Measurements from ENCODE around the gene PRICKLE4.
"Not testable (repeated sequence)": the region's sequence is repeated elsewhere in the genome, so short reads cannot be mapped to it uniquely, and the experiment has no call there.

The PRICKLE4 gene

GRCh38 chr6:41801380-41801779 lies 20.8 kb downstream of the PRICKLE4 start:
- no peak for FAIRE-seq

DNA sequence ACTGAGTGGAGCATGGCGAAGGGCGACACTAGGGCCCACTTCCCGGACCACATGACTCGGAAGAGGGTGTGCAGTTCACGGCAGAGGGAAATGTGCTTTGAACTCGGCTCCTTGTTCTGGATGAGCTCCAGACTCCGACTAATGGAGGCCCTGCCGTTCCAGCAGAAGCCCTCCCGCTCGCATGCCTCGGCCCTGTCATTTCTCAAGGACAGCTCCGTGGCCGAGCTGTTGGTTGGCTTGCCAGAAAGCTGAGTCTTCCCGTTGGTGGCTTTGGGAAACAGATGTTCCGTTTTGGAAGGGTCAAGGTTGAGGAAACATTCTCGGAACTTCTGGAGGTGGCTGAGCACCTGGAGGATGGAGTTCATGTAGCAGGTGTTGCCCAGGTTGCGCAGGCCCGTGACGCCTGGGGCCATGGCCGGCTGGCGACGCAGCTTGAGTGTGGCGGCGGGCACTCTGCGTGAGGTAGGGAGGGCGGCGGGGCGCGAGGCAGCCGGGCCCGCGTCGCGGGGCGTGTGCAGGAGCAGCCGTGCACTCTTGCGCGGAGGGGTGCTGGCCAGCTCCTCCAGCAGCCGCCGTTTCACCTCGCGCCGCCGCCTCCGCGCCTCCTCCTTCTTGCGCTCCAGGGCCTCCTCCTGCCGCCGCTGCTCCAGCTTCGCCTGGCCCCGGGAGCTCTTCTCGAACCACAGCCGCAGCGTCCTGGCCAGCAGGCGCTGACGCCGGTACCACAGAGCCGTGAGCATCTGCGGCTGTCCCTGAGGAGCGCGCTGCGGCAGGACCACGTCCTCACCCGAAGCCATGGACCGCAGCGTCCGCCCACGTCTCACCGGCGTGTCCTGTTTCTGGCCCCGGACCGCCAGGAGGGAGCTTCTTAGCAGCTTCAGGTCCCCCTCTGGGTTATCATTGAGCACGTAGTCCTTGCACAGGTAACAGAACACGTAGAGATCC lies 25.5 kb downstream of the PRICKLE4 start:
- no peak for FAIRE-seq

- no peak for FAIRE-seq
Observed at GRCh38 chr6:41811095-41811494, 30.5 kb downstream of the PRICKLE4 start.

DNA sequence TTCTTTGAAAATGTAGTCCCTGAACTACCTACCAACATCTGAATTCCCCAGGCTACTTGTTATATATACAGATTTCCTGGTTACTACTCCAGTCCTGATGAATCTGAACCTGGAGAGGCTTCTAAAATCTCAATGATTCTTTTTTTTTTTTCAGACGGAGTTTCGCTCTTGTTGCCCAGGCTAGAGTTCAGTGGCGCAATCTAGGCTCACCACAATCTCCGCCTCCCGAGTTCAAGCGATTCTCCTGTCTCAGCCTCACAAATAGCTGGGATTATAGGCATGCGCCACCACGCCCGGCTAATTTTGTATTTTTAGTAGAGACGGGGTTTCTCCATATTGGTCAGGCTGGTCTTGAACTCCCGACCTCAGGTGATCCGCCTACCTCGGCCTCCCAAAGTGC lies 31.4 kb downstream of the PRICKLE4 start:
- FAIRE-seq = not testable (repeated sequence)

GRCh38 chr6:41813469-41813868 lies 32.9 kb downstream of the PRICKLE4 start:
- FAIRE-seq = no peak

DNA sequence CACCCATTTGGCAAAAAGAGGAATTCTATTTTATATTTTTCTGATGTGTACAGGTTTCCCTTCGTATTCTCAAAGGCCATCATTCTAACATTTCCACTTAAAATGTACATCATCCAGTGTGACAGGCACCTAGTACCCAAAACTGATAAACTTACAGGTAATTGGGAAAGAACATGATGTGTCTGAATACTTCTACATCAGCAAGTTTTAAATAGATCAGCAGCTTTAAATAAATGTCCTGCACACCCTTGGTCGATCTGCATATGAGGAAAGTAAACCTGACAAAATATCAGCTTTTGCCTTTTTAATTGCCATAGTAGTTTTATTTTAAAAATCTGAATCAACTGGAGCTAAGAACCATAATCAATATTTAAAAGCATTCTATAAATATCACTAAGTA lies 33.4 kb downstream of the PRICKLE4 start:
- no peak for FAIRE-seq

- no peak for FAIRE-seq
Observed at GRCh38 chr6:41814629-41815028, 34.0 kb downstream of the PRICKLE4 start.

- no peak for FAIRE-seq
Observed at GRCh38 chr6:41815587-41815986, 35.0 kb downstream of the PRICKLE4 start.

DNA sequence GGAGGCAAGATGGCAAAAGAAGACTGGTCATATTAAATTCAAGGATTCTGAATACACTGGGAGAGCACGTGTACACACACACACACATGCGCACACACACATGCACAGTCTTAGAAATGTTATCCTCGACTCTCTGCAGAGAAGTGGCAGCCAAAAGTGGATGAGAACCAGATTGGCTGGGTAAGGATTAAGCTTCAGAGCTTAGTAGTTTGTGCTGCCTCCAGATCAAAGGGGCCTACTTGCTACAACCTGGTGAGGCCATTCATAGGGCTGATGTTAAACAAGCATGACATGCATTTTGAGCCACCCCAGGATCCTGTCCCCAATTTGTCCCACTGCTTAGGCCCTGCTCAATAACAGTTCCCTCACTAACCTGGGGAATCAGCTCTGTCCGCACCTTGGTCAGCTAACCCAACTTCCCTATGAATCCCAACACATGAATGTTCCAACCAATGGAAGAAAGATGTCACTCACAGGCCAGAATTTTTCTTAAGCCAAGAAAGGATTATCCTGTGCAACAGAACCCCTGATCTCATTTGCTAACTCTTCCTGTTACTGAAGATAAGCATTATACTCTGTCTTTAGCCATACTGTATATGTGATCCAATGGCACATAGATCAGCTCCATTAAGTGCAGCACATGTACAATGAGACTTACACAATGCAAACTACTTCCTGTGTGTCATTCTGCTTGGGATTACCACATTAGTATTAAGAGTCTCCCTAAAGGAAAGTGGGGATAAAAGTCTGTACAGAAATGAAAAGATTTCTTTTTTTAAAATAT lies 37.9 kb downstream of the PRICKLE4 start:
- FAIRE-seq = no peak

GRCh38 chr6:41821266-41821665 lies 40.7 kb downstream of the PRICKLE4 start:
- no peak for FAIRE-seq

DNA sequence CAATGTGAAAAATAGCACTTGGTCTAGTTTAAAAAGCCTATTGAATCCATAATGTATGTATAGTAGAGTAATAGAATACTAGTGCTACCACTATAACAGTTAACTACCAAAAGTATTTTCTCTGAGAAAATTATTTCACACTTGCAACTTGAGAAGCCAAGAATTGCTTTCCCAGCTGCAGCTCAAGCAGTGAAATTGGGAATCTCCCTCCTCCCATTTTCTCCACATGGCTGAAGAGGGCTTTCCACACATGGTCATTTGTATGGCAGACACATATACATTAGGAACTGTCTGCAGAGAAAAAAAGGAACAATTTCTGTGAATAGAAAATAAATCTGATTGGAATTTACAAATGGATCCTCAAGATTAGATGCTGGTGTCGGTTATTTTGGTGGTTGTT lies 41.4 kb downstream of the PRICKLE4 start:
- FAIRE-seq = no peak

GRCh38 chr6:41823178-41823577 lies 42.6 kb downstream of the PRICKLE4 start:
- FAIRE-seq = no peak

DNA sequence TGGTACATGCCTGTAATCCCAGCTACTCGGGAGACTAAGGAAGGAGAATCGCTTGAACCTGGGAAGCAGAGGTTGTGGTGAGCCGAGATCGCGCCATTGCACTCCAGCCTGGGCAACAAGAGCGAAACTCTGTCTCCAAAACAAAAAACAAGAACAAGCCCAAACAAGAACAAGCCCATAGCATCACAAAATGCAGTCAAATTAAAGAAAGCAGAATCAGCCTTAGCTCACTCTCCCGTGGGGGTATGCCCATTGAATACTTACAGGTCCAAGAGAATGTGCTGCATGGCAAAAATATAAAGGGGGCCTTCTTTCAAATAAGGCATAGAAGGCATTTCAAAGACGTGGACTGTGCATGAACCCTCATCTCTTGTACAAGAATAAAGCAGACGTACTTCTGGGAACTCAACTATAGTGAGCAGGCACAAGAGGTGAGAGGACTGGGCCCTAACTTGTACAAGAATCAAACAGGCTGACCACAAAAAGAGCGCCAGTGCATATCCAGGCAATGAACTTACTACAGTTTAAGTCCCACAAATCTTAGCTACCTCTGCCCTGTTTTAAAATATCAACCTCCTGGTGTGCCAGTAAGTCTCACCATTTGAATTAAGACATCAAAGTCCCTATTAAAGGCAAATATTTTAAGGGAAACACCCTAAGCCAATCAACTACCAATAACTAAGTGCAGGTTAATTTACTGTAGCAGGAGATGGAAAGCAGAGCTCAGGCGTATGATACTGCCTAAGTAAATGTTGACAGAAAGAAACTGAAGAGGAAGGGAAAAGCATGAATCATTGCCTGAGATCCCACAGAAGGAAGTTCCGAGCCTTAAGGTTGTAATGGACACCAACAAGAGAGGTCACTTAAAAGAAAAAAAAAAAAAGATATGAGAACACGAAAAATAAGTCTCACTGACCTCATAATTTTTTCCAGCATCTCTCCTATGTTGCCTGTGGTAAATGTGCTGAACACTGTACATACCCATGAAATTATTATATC lies 44.3 kb downstream of the PRICKLE4 start:
- no peak for FAIRE-seq

- FAIRE-seq = no peak
Observed at GRCh38 chr6:41826343-41827022, 45.9 kb downstream of the PRICKLE4 start.

DNA sequence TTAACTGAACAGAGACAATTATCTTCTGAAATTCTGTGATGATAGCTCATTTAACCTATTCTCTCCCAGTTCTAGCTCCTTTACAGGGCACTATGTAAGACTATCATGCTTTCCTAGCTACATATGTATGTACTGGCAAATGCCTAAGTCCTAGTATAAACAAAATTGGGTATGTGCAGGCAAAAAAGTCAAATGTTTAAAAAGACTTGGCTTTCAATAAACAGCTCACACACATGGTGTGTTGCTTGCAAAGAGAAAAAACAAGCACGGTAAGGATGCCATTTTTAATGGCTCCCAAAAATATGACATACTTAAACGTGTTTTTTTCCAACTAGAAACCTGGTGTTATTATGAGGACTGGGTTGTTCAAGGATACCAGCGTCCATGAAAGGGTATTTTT lies 51.7 kb downstream of the PRICKLE4 start:
- no peak for FAIRE-seq

GRCh38 chr6:41836022-41836659 lies 55.6 kb downstream of the PRICKLE4 start:
- no peak for FAIRE-seq

- no peak for FAIRE-seq
Observed at GRCh38 chr6:41836660-41837052, 56.1 kb downstream of the PRICKLE4 start.
